Colonic mucosa (tissue), 4 donors: Measurements from ENCODE around the gene EPM2AIP1. TPM values are rescaled to one million over a fixed set of nuclear protein-coding genes. Genes with fewer than 3 reads are reported as not detected.
"Not testable (repeated sequence)": the region's sequence is repeated elsewhere in the genome, so short reads cannot be mapped to it uniquely, and the experiment has no call there.

Experiments used
- DNase-seq: peaks from one replicate; pipeline ENCODE4 v3.0.0-alpha.2; 2020
- H3K27ac ChIP-seq: fragments of 200-600 bp; one replicate; pipeline ENCODE4 v1.8.0; 2021
- H3K27me3 ChIP-seq: fragments of 200-600 bp; one replicate; pipeline ENCODE4 v1.8.0; 2021
- H3K36me3 ChIP-seq: fragments of 200-600 bp; one replicate; pipeline ENCODE4 v1.8.0; 2021
- H3K4me1 ChIP-seq: fragments of 200-600 bp; one replicate; pipeline ENCODE4 v1.8.0; 2021; ENCODE audit warnings: mild to moderate bottlenecking
- H3K4me3 ChIP-seq: fragments of 200-600 bp; one replicate; pipeline ENCODE4 v1.8.0; 2021
- H3K9ac ChIP-seq, 2 donors: one replicate each; pipeline ENCODE4 v1.7.0; 2013; ENCODE audit warnings: control low read depth in 2 of 2, low read depth in 2 of 2, low read length in 2 of 2
- H3K9me3 ChIP-seq: fragments of 200-600 bp; one replicate; pipeline ENCODE4 v1.8.0; 2021
- CTCF ChIP-seq: fragments of 200-600 bp; IDR thresholded peaks from one replicate; pipeline ENCODE4 v1.8.0; 2022; ENCODE audit warnings: antibody characterized with exemption, mild to moderate bottlenecking
- intact Hi-C: fragments of 100-400 bp; cut with DNase I; formaldehyde crosslinking; loops from one replicate; pipeline ENCODE4 v1.14.1; 2022
- total RNA-seq, 2 donors: library from RNA; stranded (reverse); fragmentation: NEBNext Ultra II Directional in 1 of 2; extraction: Animal tissue kit (Norgen Biotek cat#: 25700) in 1 of 2; gene quantifications; one replicate each; pipeline ENCODE4 v1.2.1, GENCODE V29; 2021
- donor health status: healthy.
- donor health status: DM: no; HTN: no; CAD: no.
- donor health status: DM: no; HTN: no; CAD: no.

EPM2AIP1 gene
- total RNA-seq, 2 donors from 2014 or later: 13.0 to 14.3 TPM

- no peak for DNase-seq
- no peaks in the 10 kb centered on the region for H3K36me3 ChIP-seq
- no peak for TF ChIP-seq CTCF
- H3K27ac ChIP-seq: no peak overlapping the region
- no peak overlapping the region for H3K9ac ChIP-seq
- H3K4me1 ChIP-seq: no peaks in the 10 kb centered on the region
- intact Hi-C loops: no loop called here
- no peak overlapping the region for H3K4me3 ChIP-seq
- no peaks in the 10 kb centered on the region for H3K9me3 ChIP-seq
- no peaks in the 10 kb centered on the region for H3K27me3 ChIP-seq
These were observed 27.5 kb downstream of the EPM2AIP1 start for GRCh38 chr3:36965440-36965839.

DNA sequence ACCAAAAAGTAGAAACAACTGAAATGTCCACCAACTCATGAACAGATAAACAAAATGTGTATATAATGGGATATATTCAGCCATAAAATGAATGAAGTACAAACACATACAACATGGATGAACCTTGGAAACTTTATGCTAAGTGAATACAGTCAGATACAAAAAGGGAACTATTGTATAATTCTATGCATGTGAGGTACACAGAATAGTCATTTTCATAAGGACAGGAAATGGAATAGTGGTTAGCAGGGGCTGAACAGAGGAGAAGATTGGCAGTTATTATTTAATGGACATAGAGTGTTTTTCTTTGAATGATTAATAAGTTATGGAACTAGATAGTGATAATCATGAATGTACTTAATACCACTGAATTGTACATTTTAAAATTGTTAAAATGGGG, 28.1 kb downstream of the EPM2AIP1 start:
- Histone ChIP-seq H3K36me3 (no peaks in the 10 kb centered on the region), H3K4me3 (no peak overlapping the region), H3K9ac (no peak overlapping the region), H3K27ac (no peak overlapping the region), H3K9me3 (no peaks in the 10 kb centered on the region), H3K4me1 (no peaks in the 10 kb centered on the region), H3K27me3 (no peaks in the 10 kb centered on the region)
- intact Hi-C loops: no loop called here
- TF ChIP-seq CTCF: no peak
- DNase-seq: no peak

DNA sequence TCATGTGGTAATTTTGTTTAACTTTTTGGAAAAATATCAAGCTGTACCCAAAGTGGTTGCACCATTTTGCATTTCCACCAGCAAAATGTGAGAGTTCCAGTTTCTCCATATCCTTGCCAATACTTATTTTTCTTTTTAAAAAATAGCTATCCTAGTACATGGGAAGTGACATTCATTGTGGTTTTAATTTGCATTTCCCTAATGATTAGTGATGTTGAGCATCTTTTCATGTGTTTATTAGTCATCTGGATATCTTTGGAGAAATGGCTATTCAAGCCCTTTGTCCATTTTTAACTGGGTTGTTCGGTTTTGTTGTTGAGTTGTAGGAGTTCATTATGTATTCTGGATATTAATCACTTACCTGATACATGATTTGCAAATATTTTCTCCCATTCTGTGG, 28.6 kb downstream of the EPM2AIP1 start:
- no peak overlapping the region for H3K4me3 ChIP-seq
- DNase-seq: no peak
- H3K27ac ChIP-seq: no peak overlapping the region
- H3K4me1 ChIP-seq: no peaks in the 10 kb centered on the region
- intact Hi-C loops: no loop called here
- no peaks in the 10 kb centered on the region for H3K36me3 ChIP-seq
- H3K9me3 ChIP-seq: no peaks in the 10 kb centered on the region
- H3K9ac ChIP-seq: no peak overlapping the region
- H3K27me3 ChIP-seq: no peaks in the 10 kb centered on the region
- TF ChIP-seq CTCF: no peak

DNA sequence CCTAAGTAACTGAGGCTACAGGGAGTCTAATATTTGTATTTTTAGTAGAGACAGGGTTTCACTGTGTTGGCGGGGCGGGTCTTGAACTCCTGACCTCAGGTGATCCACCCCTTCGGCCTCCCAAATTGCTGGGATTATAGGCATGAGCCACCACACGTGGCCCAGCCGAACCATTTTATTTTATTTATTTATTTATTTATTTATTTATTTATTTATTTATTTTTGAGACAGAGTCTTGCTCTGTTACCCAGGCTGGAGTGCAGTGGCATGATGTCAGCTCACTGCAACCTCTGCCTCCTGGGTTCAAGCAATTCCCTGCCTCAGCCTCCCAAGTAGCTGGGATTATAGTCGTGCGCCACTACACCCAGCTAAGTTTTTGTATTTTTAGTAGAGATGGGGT, 29.9 kb downstream of the EPM2AIP1 start:
- H3K9ac ChIP-seq, intact Hi-C loops, H3K9me3 ChIP-seq, H3K27ac ChIP-seq, H3K27me3 ChIP-seq, DNase-seq, H3K4me3 ChIP-seq, H3K36me3 ChIP-seq, H3K4me1 ChIP-seq: not testable (repeated sequence)

- no peaks in the 10 kb centered on the region for H3K9me3 ChIP-seq
- H3K36me3 ChIP-seq: no peaks in the 10 kb centered on the region
- no peak overlapping the region for H3K4me3 ChIP-seq
- TF ChIP-seq CTCF: no peak
- H3K27me3 ChIP-seq: no peaks in the 10 kb centered on the region
- no peak overlapping the region for H3K9ac ChIP-seq
- H3K27ac ChIP-seq: no peak overlapping the region
- intact Hi-C loops: no loop called here
- no peak for DNase-seq
- no peaks in the 10 kb centered on the region for H3K4me1 ChIP-seq
These were observed 32.4 kb downstream of the EPM2AIP1 start for GRCh38 chr3:36960502-36960901.

DNA sequence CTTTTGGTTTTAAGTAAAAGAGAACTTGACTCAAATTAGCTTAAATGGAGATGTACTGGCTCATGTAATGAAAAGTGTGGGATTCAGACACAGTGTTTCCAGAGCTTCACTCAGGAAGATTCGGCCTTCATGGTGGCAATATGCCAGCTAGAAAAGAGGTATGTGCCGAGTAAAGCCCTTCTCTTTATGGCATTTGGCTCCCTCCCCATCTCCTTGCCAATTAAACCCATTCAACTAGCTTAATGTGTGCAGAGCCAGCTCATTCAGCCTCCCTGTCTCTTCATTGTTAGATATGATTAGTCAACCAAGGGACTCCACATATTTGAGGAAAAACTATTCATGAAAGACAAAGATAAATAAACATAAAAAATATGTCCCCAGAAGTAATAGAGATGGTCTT, 33.1 kb downstream of the EPM2AIP1 start:
- no peak for TF ChIP-seq CTCF
- intact Hi-C loops: loop anchor here (2.0 to 5.0 kb wide), 2 partner anchors 58 to 231 kb away; no protein-coding TSS in a partner anchor
- Histone ChIP-seq H3K4me1 (no peaks in the 10 kb centered on the region), H3K36me3 (no peaks in the 10 kb centered on the region), H3K4me3 (no peak overlapping the region), H3K27me3 (no peaks in the 10 kb centered on the region), H3K9me3 (no peaks in the 10 kb centered on the region), H3K27ac (no peak overlapping the region), H3K9ac (no peak overlapping the region)
- DNase-seq: no peak
